ENCODE data around the gene ATXN2. TPM values are rescaled to one million over a fixed set of nuclear protein-coding genes. Genes with fewer than 3 reads are reported as not detected.

Gene ATXN2
- total and polyA plus RNA-seq, 7 experiments from 2014 or later: 23.9 to 71.9 (median 44.0) TPM

- ChIA-PET POLR2A (no interaction called here), CTCF (no interaction called here)
- Mint-ChIP-seq H3K36me3 (peaks cover 0 to 17% (median 3%) of the 10 kb centered on the region in 5 donors), H3K4me3 (no peak overlapping the region), H3K27ac (peak overlapping the region in 3 of 9 donors; percentile 7 to 53 (median 26)), H3K27me3 (no peaks in the 10 kb centered on the region), H3K9me3 (no peaks in the 10 kb centered on the region), H3K4me1 (peaks cover 0 to 5% (median 0%) of the 10 kb centered on the region in 7 donors)
- no peak overlapping the region for H3K4me3 ChIP-seq (ENCODE audit: low read length)
- H3K27me3 ChIP-seq (ENCODE audit: control insufficient read depth in 2 of 2, insufficient read depth in 2 of 2, low read length in 2 of 2): no peaks in the 10 kb centered on the region
- no peaks in the 10 kb centered on the region for H3K4me1 ChIP-seq (ENCODE audit: control insufficient read depth in 2 of 2, insufficient read depth in 2 of 2, low read length in 2 of 2)
- H3K36me3 ChIP-seq (ENCODE audit: control insufficient read depth in 2 of 3, insufficient read depth in 3 of 3, low read length in 3 of 3): peaks cover 2 to 16% (median 4%) of the 10 kb centered on the region in 3 experiments
- intact Hi-C loops (cut with micrococcal nuclease): no loop called here
- DNase-seq: no peak
- no peaks in the 10 kb centered on the region for H3K9me3 ChIP-seq (ENCODE audit: control insufficient read depth in 2 of 3, low read length in 3 of 3)
- H3K27ac ChIP-seq (ENCODE audit: low read depth, low read length): no peak overlapping the region
- ATAC-seq: no peak
Observed at GRCh38 chr12:111638556-111638955, 39.4 kb upstream of the ATXN2 start.

GRCh38 chr12:111636209-111636945 is 37.3 kb upstream of the ATXN2 start:
- intact Hi-C loops (cut with micrococcal nuclease): no loop called here
- ChIA-PET CTCF (no interaction called here), POLR2A (no interaction called here)

GRCh38 chr12:111635524-111635923 is 36.4 kb upstream of the ATXN2 start:
- Mint-ChIP-seq H3K9me3 (no peaks in the 10 kb centered on the region), H3K4me1 (peaks cover 0 to 5% (median 0%) of the 10 kb centered on the region in 7 donors), H3K4me3 (no peak overlapping the region), H3K36me3 (peaks cover 0 to 7% (median 0%) of the 10 kb centered on the region in 5 donors), H3K27me3 (no peaks in the 10 kb centered on the region), H3K27ac (peak overlapping the region in 3 of 9 donors; percentile 14 to 51 (median 33))
- Histone ChIP-seq H3K36me3 (ENCODE audit: control insufficient read depth in 2 of 3, insufficient read depth in 3 of 3, low read length in 3 of 3) (no peaks in the 10 kb centered on the region), H3K4me1 (ENCODE audit: control insufficient read depth in 2 of 2, insufficient read depth in 2 of 2, low read length in 2 of 2) (no peaks in the 10 kb centered on the region), H3K9me3 (ENCODE audit: control insufficient read depth in 2 of 3, low read length in 3 of 3) (no peaks in the 10 kb centered on the region), H3K27ac (ENCODE audit: low read depth, low read length) (peak overlapping the region; percentile 7), H3K4me3 (ENCODE audit: low read length) (no peak overlapping the region), H3K27me3 (ENCODE audit: control insufficient read depth in 2 of 2, insufficient read depth in 2 of 2, low read length in 2 of 2) (no peaks in the 10 kb centered on the region)
- ATAC-seq: no peak
- ChIA-PET CTCF (no interaction called here), POLR2A (no interaction called here)
- DNase-seq: no peak
- intact Hi-C loops (cut with micrococcal nuclease): no loop called here

More at GRCh38 chr12:111636209-111636945, 37.3 kb upstream of the ATXN2 start:
- H3K27ac ChIP-seq (ENCODE audit: low read depth, low read length): peak overlapping the region; percentile 7
- no peak for ATAC-seq
- Mint-ChIP-seq H3K4me3 (no peak overlapping the region), H3K9me3 (no peaks in the 10 kb centered on the region), H3K27ac (no peak overlapping the region), H3K4me1 (peaks cover 0 to 5% (median 0%) of the 10 kb centered on the region in 7 donors), H3K36me3 (peaks cover 0 to 7% (median 0%) of the 10 kb centered on the region in 5 donors), H3K27me3 (no peaks in the 10 kb centered on the region)
- H3K4me3 ChIP-seq (ENCODE audit: low read length): no peak overlapping the region
- no peaks in the 10 kb centered on the region for H3K27me3 ChIP-seq (ENCODE audit: control insufficient read depth in 2 of 2, insufficient read depth in 2 of 2, low read length in 2 of 2)
- no peaks in the 10 kb centered on the region for H3K36me3 ChIP-seq (ENCODE audit: control insufficient read depth in 2 of 3, insufficient read depth in 3 of 3, low read length in 3 of 3)
- no peaks in the 10 kb centered on the region for H3K9me3 ChIP-seq (ENCODE audit: control insufficient read depth in 2 of 3, low read length in 3 of 3)
- no peaks in the 10 kb centered on the region for H3K4me1 ChIP-seq (ENCODE audit: control insufficient read depth in 2 of 2, insufficient read depth in 2 of 2, low read length in 2 of 2)
- DNase-seq: no peak

GRCh38 chr12:111628505-111629260 is 29.6 kb upstream of the ATXN2 start:
- no peak overlapping the region for H3K4me3 ChIP-seq (ENCODE audit: low read length)
- H3K36me3 Mint-ChIP-seq: peaks cover 0 to 4% (median 0%) of the 10 kb centered on the region in 5 donors
- peaks cover 0 to 3% (median 0%) of the 10 kb centered on the region in 5 donors for H3K27me3 Mint-ChIP-seq
- intact Hi-C loops (cut with micrococcal nuclease): no loop called here
- no peak overlapping the region for H3K27ac ChIP-seq (ENCODE audit: low read depth, low read length)
- H3K27ac Mint-ChIP-seq: peak overlapping the region in 1 of 9 donors; percentile 17
- H3K9me3 Mint-ChIP-seq: no peaks in the 10 kb centered on the region
- DNase-seq (no peak), ATAC-seq (no peak)
- H3K4me3 Mint-ChIP-seq: no peak overlapping the region
- H3K36me3 ChIP-seq (ENCODE audit: control insufficient read depth in 2 of 3, insufficient read depth in 3 of 3, low read length in 3 of 3): no peaks in the 10 kb centered on the region
- H3K4me1 Mint-ChIP-seq: no peaks in the 10 kb centered on the region
- POLR2A ChIA-PET: no interaction called here
- H3K9me3 ChIP-seq (ENCODE audit: control insufficient read depth in 2 of 3, low read length in 3 of 3): no peaks in the 10 kb centered on the region
- H3K4me1 ChIP-seq (ENCODE audit: control insufficient read depth in 2 of 2, insufficient read depth in 2 of 2, low read length in 2 of 2): no peaks in the 10 kb centered on the region
- no peaks in the 10 kb centered on the region for H3K27me3 ChIP-seq (ENCODE audit: control insufficient read depth in 2 of 2, insufficient read depth in 2 of 2, low read length in 2 of 2)
- CTCF ChIA-PET: no interaction called here

- Mint-ChIP-seq H3K4me3 (no peak overlapping the region), H3K27me3 (peaks cover 0 to 3% (median 0%) of the 10 kb centered on the region in 5 donors), H3K36me3 (peaks cover 0 to 4% (median 0%) of the 10 kb centered on the region in 5 donors), H3K27ac (no peak overlapping the region), H3K4me1 (no peaks in the 10 kb centered on the region), H3K9me3 (peaks cover 0 to 1% (median 0%) of the 10 kb centered on the region in 11 donors)
- no peak for ATAC-seq
- Histone ChIP-seq H3K27me3 (ENCODE audit: control insufficient read depth in 2 of 2, insufficient read depth in 2 of 2, low read length in 2 of 2) (no peaks in the 10 kb centered on the region), H3K27ac (ENCODE audit: low read depth, low read length) (no peak overlapping the region), H3K4me1 (ENCODE audit: control insufficient read depth in 2 of 2, insufficient read depth in 2 of 2, low read length in 2 of 2) (no peaks in the 10 kb centered on the region), H3K9me3 (ENCODE audit: control insufficient read depth in 2 of 3, low read length in 3 of 3) (no peaks in the 10 kb centered on the region), H3K4me3 (ENCODE audit: low read length) (no peak overlapping the region), H3K36me3 (ENCODE audit: control insufficient read depth in 2 of 3, insufficient read depth in 3 of 3, low read length in 3 of 3) (no peaks in the 10 kb centered on the region)
- CTCF ChIA-PET: no interaction called here
- DNase-seq: no peak
- POLR2A ChIA-PET: no interaction called here
- intact Hi-C loops (cut with micrococcal nuclease): no loop called here
Observed at GRCh38 chr12:111626230-111626629, 27.1 kb upstream of the ATXN2 start.

GRCh38 chr12:111624540-111624939 is 25.4 kb upstream of the ATXN2 start:
- peaks cover 0 to 1% (median 0%) of the 10 kb centered on the region in 11 donors for H3K9me3 Mint-ChIP-seq
- DNase-seq (no peak), ATAC-seq (no peak)
- POLR2A ChIA-PET: no interaction called here
- intact Hi-C loops (cut with micrococcal nuclease): no loop called here
- Histone ChIP-seq H3K27ac (ENCODE audit: low read depth, low read length) (no peak overlapping the region), H3K27me3 (ENCODE audit: control insufficient read depth in 2 of 2, insufficient read depth in 2 of 2, low read length in 2 of 2) (no peaks in the 10 kb centered on the region), H3K9me3 (ENCODE audit: control insufficient read depth in 2 of 3, low read length in 3 of 3) (no peaks in the 10 kb centered on the region), H3K36me3 (ENCODE audit: control insufficient read depth in 2 of 3, insufficient read depth in 3 of 3, low read length in 3 of 3) (no peaks in the 10 kb centered on the region), H3K4me3 (ENCODE audit: low read length) (no peak overlapping the region), H3K4me1 (ENCODE audit: control insufficient read depth in 2 of 2, insufficient read depth in 2 of 2, low read length in 2 of 2) (no peaks in the 10 kb centered on the region)
- H3K27ac Mint-ChIP-seq: no peak overlapping the region
- peaks cover 0 to 3% (median 0%) of the 10 kb centered on the region in 5 donors for H3K27me3 Mint-ChIP-seq
- CTCF ChIA-PET: no interaction called here
- no peaks in the 10 kb centered on the region for H3K4me1 Mint-ChIP-seq
- no peak overlapping the region for H3K4me3 Mint-ChIP-seq
- peaks cover 0 to 4% (median 0%) of the 10 kb centered on the region in 5 donors for H3K36me3 Mint-ChIP-seq
